Right atrium auricular region (tissue), 2 donors: ENCODE measurements around the gene CLASP2. TPM values are rescaled to one million over a fixed set of nuclear protein-coding genes. Genes with fewer than 3 reads are reported as not detected.

ENCODE experiments used
- DNase-seq: peaks from one replicate; pipeline ENCODE4 v3.0.0-alpha.2; 2019; ENCODE audit warnings: low spot score
- H3K27ac ChIP-seq, 2 donors: fragments of 200-600 bp; sonication (generic); 1 replicate in 1 of 2; 2 replicates in 1 of 2; pipeline ENCODE4 v1.5.1; 2016 to 2019
- H3K27me3 ChIP-seq, 2 donors: fragments of 200-600 bp; sonication (generic); one replicate each; pipeline versions ENCODE4 v1.5.1 to v1.6.0; 2017 to 2019
- H3K36me3 ChIP-seq: fragments of 200-600 bp; sonication (generic); one replicate; pipeline ENCODE4 v1.5.1; 2016
- H3K4me1 ChIP-seq, 2 donors: fragments of 200-600 bp; sonication (generic); one replicate each; pipeline versions ENCODE4 v1.5.1 to v1.6.0; 2017 to 2019
- H3K4me3 ChIP-seq, 2 donors: fragments of 200-600 bp; sonication (generic); 1 replicate in 1 of 2; 2 replicates in 1 of 2; pipeline ENCODE4 v1.5.1; 2017 to 2019; ENCODE audit warnings: mild to moderate bottlenecking in 1 of 2, moderate library complexity in 1 of 2
- H3K9me3 ChIP-seq, 2 donors: fragments of 200-600 bp; sonication (generic); one replicate each; pipeline ENCODE4 v1.5.1; 2019
- CTCF ChIP-seq, 2 donors: fragments of 200-600 bp; sonication (generic); IDR thresholded peaks; one replicate each; pipeline ENCODE4 v1.5.1; 2019; ENCODE audit warnings: antibody characterized with exemption in 2 of 2
- total RNA-seq, 2 donors: library from RNA; depleted of rRNA; stranded (reverse); fragments of >200 nt; gene quantifications; one replicate each; pipeline ENCODE4 v1.1.0, GENCODE V29; 2016

CLASP2 gene
- total RNA-seq, 2 donors from 2014 or later = 32.3 to 71.8 TPM

GRCh38 chr3:33636125-33636850 is 81.8 kb downstream of the CLASP2 start:
- H3K4me3 ChIP-seq = no peak overlapping the region
- peak; percentile 40 to 73 for TF ChIP-seq CTCF (IDR thresholded peaks at IDR 0.05)
- no peaks in the 10 kb centered on the region for H3K27me3 ChIP-seq
- peaks cover 0 to 6% of the 10 kb centered on the region in 2 donors for H3K4me1 ChIP-seq
- DNase-seq = no peak
- H3K9me3 ChIP-seq = no peaks in the 10 kb centered on the region
- H3K36me3 ChIP-seq = no peaks in the 10 kb centered on the region
- H3K27ac ChIP-seq = no peak overlapping the region

GRCh38 chr3:33634262-33634661 is 83.8 kb downstream of the CLASP2 start:
- H3K27ac ChIP-seq = no peak overlapping the region
- H3K4me3 ChIP-seq = no peak overlapping the region
- no peaks in the 10 kb centered on the region for H3K27me3 ChIP-seq
- DNase-seq = no peak
- no peak for TF ChIP-seq CTCF (IDR thresholded peaks at IDR 0.05)
- no peaks in the 10 kb centered on the region for H3K9me3 ChIP-seq
- peaks cover 0 to 6% of the 10 kb centered on the region in 2 donors for H3K4me1 ChIP-seq
- no peaks in the 10 kb centered on the region for H3K36me3 ChIP-seq

- Histone ChIP-seq H3K4me3 (no peak overlapping the region), H3K27ac (no peak overlapping the region), H3K4me1 (no peaks in the 10 kb centered on the region), H3K27me3 (no peaks in the 10 kb centered on the region), H3K36me3 (peaks cover 4% of the 10 kb centered on the region), H3K9me3 (no peaks in the 10 kb centered on the region)
- TF ChIP-seq CTCF (IDR thresholded peaks at IDR 0.05) = no peak
- no peak for DNase-seq
These were observed 88.8 kb downstream of the CLASP2 start for GRCh38 chr3:33629219-33629618.

GRCh38 chr3:33624756-33625155 is 93.3 kb downstream of the CLASP2 start:
- no peak for TF ChIP-seq CTCF (IDR thresholded peaks at IDR 0.05)
- no peak overlapping the region for H3K4me3 ChIP-seq
- H3K36me3 ChIP-seq = peaks cover 12% of the 10 kb centered on the region
- H3K27me3 ChIP-seq = no peaks in the 10 kb centered on the region
- H3K9me3 ChIP-seq = no peaks in the 10 kb centered on the region
- DNase-seq = no peak
- no peak overlapping the region for H3K27ac ChIP-seq
- no peaks in the 10 kb centered on the region for H3K4me1 ChIP-seq

- no peak for TF ChIP-seq CTCF (IDR thresholded peaks at IDR 0.05)
- no peak for DNase-seq
- H3K27me3 ChIP-seq = no peaks in the 10 kb centered on the region
- no peak overlapping the region for H3K27ac ChIP-seq
- H3K4me1 ChIP-seq = no peaks in the 10 kb centered on the region
- H3K36me3 ChIP-seq = peaks cover 5% of the 10 kb centered on the region
- H3K9me3 ChIP-seq = no peaks in the 10 kb centered on the region
- H3K4me3 ChIP-seq = no peak overlapping the region
These were observed 105.0 kb downstream of the CLASP2 start for GRCh38 chr3:33613041-33613440.

- no peak for DNase-seq
- Histone ChIP-seq H3K27me3 (no peaks in the 10 kb centered on the region), H3K27ac (no peak overlapping the region), H3K9me3 (no peaks in the 10 kb centered on the region), H3K4me3 (no peak overlapping the region), H3K36me3 (peaks cover under 1% of the 10 kb centered on the region), H3K4me1 (no peaks in the 10 kb centered on the region)
- TF ChIP-seq CTCF (IDR thresholded peaks at IDR 0.05) = no peak
These were observed 105.4 kb downstream of the CLASP2 start for GRCh38 chr3:33612607-33613006.
